ENCODE data around the gene PLCD3. TPM values are rescaled to one million over a fixed set of nuclear protein-coding genes. Genes with fewer than 3 reads are reported as not detected.

Gene PLCD3
- total RNA-seq, 1 donor from 2014 or later, result 34.2 TPM

- H3K36me3 Mint-ChIP-seq (ENCODE audit: low read depth), result peaks cover 10% of the 10 kb centered on the region
- H3K4me1 Mint-ChIP-seq, result no peaks in the 10 kb centered on the region
- DNase-seq (ENCODE audit: low read depth, low spot score), result no peak
- no peak overlapping the region for H3K4me3 Mint-ChIP-seq
- no peak for TF ChIP-seq CTCF (conservative IDR thresholded peaks at IDR 0.05)
- no peaks in the 10 kb centered on the region for H3K9me3 Mint-ChIP-seq
- H3K27ac Mint-ChIP-seq (ENCODE audit: unreplicated experiment), result no peak overlapping the region
- H3K27me3 Mint-ChIP-seq (ENCODE audit: low read depth), result no peaks in the 10 kb centered on the region
Measured at GRCh38 chr17:45087504-45087975, 44.8 kb downstream of the PLCD3 start.

- no peak for TF ChIP-seq CTCF (conservative IDR thresholded peaks at IDR 0.05)
- no peaks in the 10 kb centered on the region for H3K27me3 Mint-ChIP-seq (ENCODE audit: low read depth)
- H3K27ac Mint-ChIP-seq (ENCODE audit: unreplicated experiment), result no peak overlapping the region
- H3K9me3 Mint-ChIP-seq, result no peaks in the 10 kb centered on the region
- no peak overlapping the region for H3K4me3 Mint-ChIP-seq
- H3K36me3 Mint-ChIP-seq (ENCODE audit: low read depth), result peaks cover 7% of the 10 kb centered on the region
- no peaks in the 10 kb centered on the region for H3K4me1 Mint-ChIP-seq
- no peak for DNase-seq (ENCODE audit: low read depth, low spot score)
Measured at GRCh38 chr17:45086865-45087503, 45.3 kb downstream of the PLCD3 start.

GRCh38 chr17:45086391-45086790, 45.9 kb downstream of the PLCD3 start:
- no peak for TF ChIP-seq CTCF (conservative IDR thresholded peaks at IDR 0.05)
- no peaks in the 10 kb centered on the region for H3K27me3 Mint-ChIP-seq (ENCODE audit: low read depth)
- H3K27ac Mint-ChIP-seq (ENCODE audit: unreplicated experiment), result no peak overlapping the region
- no peak overlapping the region for H3K4me3 Mint-ChIP-seq
- H3K36me3 Mint-ChIP-seq (ENCODE audit: low read depth), result peaks cover 8% of the 10 kb centered on the region
- H3K9me3 Mint-ChIP-seq, result no peaks in the 10 kb centered on the region
- DNase-seq (ENCODE audit: low read depth, low spot score), result no peak
- H3K4me1 Mint-ChIP-seq, result no peaks in the 10 kb centered on the region

- Mint-ChIP-seq H3K9me3 (no peaks in the 10 kb centered on the region), H3K27ac (ENCODE audit: unreplicated experiment) (no peak overlapping the region), H3K27me3 (ENCODE audit: low read depth) (no peaks in the 10 kb centered on the region), H3K4me1 (no peaks in the 10 kb centered on the region), H3K4me3 (no peak overlapping the region), H3K36me3 (ENCODE audit: low read depth) (peaks cover 10% of the 10 kb centered on the region)
- no peak for TF ChIP-seq CTCF (conservative IDR thresholded peaks at IDR 0.05)
- DNase-seq (ENCODE audit: low read depth, low spot score), result no peak
Measured at GRCh38 chr17:45081047-45081703, 51.1 kb downstream of the PLCD3 start.

- no peak overlapping the region for H3K4me3 Mint-ChIP-seq
- peaks cover 4% of the 10 kb centered on the region for H3K4me1 Mint-ChIP-seq
- DNase-seq (ENCODE audit: low read depth, low spot score), result no peak
- no peak for TF ChIP-seq CTCF (conservative IDR thresholded peaks at IDR 0.05)
- H3K9me3 Mint-ChIP-seq, result no peaks in the 10 kb centered on the region
- no peak overlapping the region for H3K27ac Mint-ChIP-seq (ENCODE audit: unreplicated experiment)
- peaks cover 11% of the 10 kb centered on the region for H3K36me3 Mint-ChIP-seq (ENCODE audit: low read depth)
- H3K27me3 Mint-ChIP-seq (ENCODE audit: low read depth), result no peaks in the 10 kb centered on the region
Measured at GRCh38 chr17:45077643-45078042, 54.7 kb downstream of the PLCD3 start.
